Measurements from ENCODE around the gene ERRFI1.

Gene ERRFI1

GRCh38 chr1:8017495-8018197 lies 8.5 kb downstream of the ERRFI1 start:
- peak; percentile 25 for DNase-seq

- no peak for DNase-seq
Measured at GRCh38 chr1:8016895-8017241, 9.2 kb downstream of the ERRFI1 start.

GRCh38 chr1:8016210-8016894 lies 9.8 kb downstream of the ERRFI1 start:
- DNase-seq = no peak

- DNase-seq = no peak
Measured at GRCh38 chr1:8015809-8016165, 10.3 kb downstream of the ERRFI1 start.

- peak; percentile 54 for DNase-seq
Measured at GRCh38 chr1:8015036-8015808, 10.9 kb downstream of the ERRFI1 start.

GRCh38 chr1:8014381-8014988 lies 11.6 kb downstream of the ERRFI1 start:
- DNase-seq = no peak

- no peak for DNase-seq
Measured at GRCh38 chr1:8013800-8014199, 12.3 kb downstream of the ERRFI1 start.

GRCh38 chr1:8013399-8013798 lies 12.7 kb downstream of the ERRFI1 start:
- no peak for DNase-seq

GRCh38 chr1:8012955-8013354 lies 13.2 kb downstream of the ERRFI1 start:
- DNase-seq = no peak

- no peak for DNase-seq
Measured at GRCh38 chr1:8011923-8012858, 13.9 kb downstream of the ERRFI1 start.

- no peak for DNase-seq
Measured at GRCh38 chr1:8011016-8011415, 15.1 kb downstream of the ERRFI1 start.

GRCh38 chr1:8010080-8010664 lies 15.9 kb downstream of the ERRFI1 start:
- no peak for DNase-seq

- DNase-seq = no peak
Measured at GRCh38 chr1:8009043-8010002, 16.8 kb downstream of the ERRFI1 start.

GRCh38 chr1:8006037-8006963 lies 19.8 kb downstream of the ERRFI1 start:
- no peak for DNase-seq

- peak; percentile 24 for DNase-seq
Measured at GRCh38 chr1:8004803-8005573, 21.1 kb downstream of the ERRFI1 start.

- peak; percentile 31 for DNase-seq
Measured at GRCh38 chr1:8004113-8004802, 21.9 kb downstream of the ERRFI1 start.

GRCh38 chr1:8003438-8004112 lies 22.5 kb downstream of the ERRFI1 start:
- DNase-seq = no peak

- DNase-seq = no peak
Measured at GRCh38 chr1:8002921-8003320, 23.2 kb downstream of the ERRFI1 start.

All from retina (tissue), 1 donor.